H9 (cell line): ENCODE measurements around the gene KDM5B. TPM values are rescaled to one million over a fixed set of nuclear protein-coding genes. Genes with fewer than 3 reads are reported as not detected.

Experiments
- DNase-seq: peaks from one replicate; pipeline ENCODE4 v3.0.0-alpha.2; 2017
- H2AFZ ChIP-seq: one replicate; pipeline ENCODE4 v1.6.1; 2013; ENCODE audit warnings: mild to moderate bottlenecking, low read length, control low read depth, moderate library complexity
- H2AK5ac ChIP-seq: 2 replicates; pipeline ENCODE4 v1.6.1; 2013; ENCODE audit warnings: low read length, control low read depth, mixed read lengths; ENCODE audit not compliant: insufficient read length
- H2BK120ac ChIP-seq: one replicate; pipeline ENCODE4 v1.6.1; 2013; ENCODE audit warnings: low read depth, mild to moderate bottlenecking, low read length, control low read depth, inconsistent platforms; ENCODE audit not compliant: poor library complexity, severe bottlenecking
- H2BK12ac ChIP-seq: 2 replicates; pipeline ENCODE4 v1.6.1; 2013; ENCODE audit warnings: low read length, control low read depth, mixed read lengths, low read depth; ENCODE audit not compliant: insufficient read length
- H2BK15ac ChIP-seq: 2 replicates; pipeline ENCODE4 v1.6.1; 2013; ENCODE audit warnings: low read depth, low read length, control low read depth
- H2BK20ac ChIP-seq: one replicate; pipeline ENCODE4 v1.6.1; 2013; ENCODE audit warnings: low read depth, mild to moderate bottlenecking, low read length, control low read depth, inconsistent platforms; ENCODE audit not compliant: poor library complexity, severe bottlenecking
- H2BK5ac ChIP-seq: 2 replicates; pipeline ENCODE4 v1.6.1; 2013; ENCODE audit warnings: low read length, control low read depth, mixed read lengths; ENCODE audit not compliant: insufficient read length
- H3K14ac ChIP-seq: 2 replicates; pipeline ENCODE4 v1.6.1; 2013; ENCODE audit warnings: low read length, control low read depth; ENCODE audit not compliant: insufficient read depth
- H3K18ac ChIP-seq: 2 replicates; pipeline ENCODE4 v1.6.1; 2013; ENCODE audit warnings: low read depth, mild to moderate bottlenecking, mixed read lengths, low read length, control low read depth; ENCODE audit not compliant: insufficient read length
- H3K23ac ChIP-seq: 2 replicates; pipeline ENCODE4 v1.6.1; 2013; ENCODE audit warnings: low read length, control low read depth, mixed read lengths, low read depth; ENCODE audit not compliant: insufficient read length
- H3K23me2 ChIP-seq: 2 replicates; pipeline ENCODE4 v1.6.1; 2013; ENCODE audit warnings: low read depth, mild to moderate bottlenecking, mixed read lengths, low read length, control low read depth; ENCODE audit not compliant: insufficient read length, poor library complexity, severe bottlenecking
- H3K27ac ChIP-seq: 2 replicates; pipeline ENCODE4 v1.5.1; 2013; ENCODE audit warnings: low read length, control low read depth, mixed read lengths, low read depth; ENCODE audit not compliant: insufficient read length
- H3K27me3 ChIP-seq: 2 replicates; pipeline ENCODE4 v1.6.1; 2013; ENCODE audit warnings: low read length, control low read depth, inconsistent platforms; ENCODE audit not compliant: insufficient read depth
- H3K4ac ChIP-seq: 2 replicates; pipeline ENCODE4 v1.6.1; 2013; ENCODE audit warnings: low read depth, mild to moderate bottlenecking, control low read depth, inconsistent platforms, low read length, moderate library complexity
- H3K4me1 ChIP-seq: 2 replicates; pipeline ENCODE4 v1.6.1; 2013; ENCODE audit warnings: low read length, control low read depth, inconsistent platforms; ENCODE audit not compliant: insufficient read depth
- H3K4me2 ChIP-seq: 2 replicates; pipeline ENCODE4 v1.6.1; 2013; ENCODE audit warnings: low read length, control low read depth, mixed read lengths; ENCODE audit not compliant: insufficient read length, insufficient read depth
- H3K56ac ChIP-seq: 2 replicates; pipeline ENCODE4 v1.6.1; 2013; ENCODE audit warnings: low read depth, mild to moderate bottlenecking, mixed read lengths, low read length, control low read depth; ENCODE audit not compliant: insufficient read length
- H3K79me1 ChIP-seq: 2 replicates; pipeline ENCODE4 v1.6.1; 2013; ENCODE audit warnings: low read depth, mild to moderate bottlenecking, moderate library complexity, low read length, control low read depth, inconsistent platforms; ENCODE audit not compliant: insufficient read depth, poor library complexity, severe bottlenecking
- H3K79me2 ChIP-seq: 2 replicates; pipeline ENCODE4 v1.6.1; 2013; ENCODE audit warnings: low read length, control low read depth, inconsistent platforms; ENCODE audit not compliant: insufficient read depth
- H3K9ac ChIP-seq: 2 replicates; pipeline ENCODE4 v1.6.1; 2013; ENCODE audit warnings: low read length, control low read depth, mixed read lengths; ENCODE audit not compliant: insufficient read length; ENCODE audit errors: extremely low read depth
- H3K9me3 ChIP-seq: one replicate; pipeline ENCODE4 v1.6.1; 2013; ENCODE audit warnings: low read depth, low read length, inconsistent platforms; ENCODE audit not compliant: control insufficient read depth
- H3T11ph ChIP-seq: one replicate; pipeline ENCODE4 v1.6.1; 2013; ENCODE audit warnings: mild to moderate bottlenecking, low read length, control low read depth, inconsistent platforms
- H4K20me1 ChIP-seq: one replicate; pipeline ENCODE4 v1.6.1; 2013; ENCODE audit not compliant: control insufficient read depth, insufficient read length, insufficient read depth
- H4K5ac ChIP-seq: 2 replicates; pipeline ENCODE4 v1.6.1; 2013; ENCODE audit warnings: low read depth, mild to moderate bottlenecking, mixed read lengths, low read length, control low read depth; ENCODE audit not compliant: insufficient read length
- H4K8ac ChIP-seq: replicated peaks from 2 replicates; pipeline ENCODE4 v1.6.1; 2013; ENCODE audit warnings: low read length, control low read depth, mixed read lengths, low read depth; ENCODE audit not compliant: insufficient read length
- H4K91ac ChIP-seq: 2 replicates; pipeline ENCODE4 v1.6.1; 2013; ENCODE audit warnings: low read depth, mild to moderate bottlenecking, moderate library complexity, mixed read lengths, low read length, control low read depth; ENCODE audit not compliant: insufficient read length
- H3K27ac Mint-ChIP-seq, 3 experiments: 2 replicates in 2 of 3; 3 replicates in 1 of 3; pipeline ENCODE4 v1.8.0; 2020 to 2021; ENCODE audit warnings: mixed read lengths in 3 of 3, mild to moderate bottlenecking in 1 of 3, moderate library complexity in 1 of 3
- H3K27me3 Mint-ChIP-seq: 2 replicates; pipeline ENCODE4 v1.8.0; 2021; ENCODE audit warnings: low read depth, mild to moderate bottlenecking, moderate library complexity, mixed read lengths
- H3K36me3 Mint-ChIP-seq, 3 experiments: 2 replicates in 2 of 3; 3 replicates in 1 of 3; pipeline ENCODE4 v1.8.0; 2020 to 2021; ENCODE audit warnings: low read depth in 3 of 3, mixed read lengths in 3 of 3; ENCODE audit not compliant: insufficient read depth in 1 of 3
- H3K4me1 Mint-ChIP-seq, 2 experiments: 2 replicates each; pipeline ENCODE4 v1.8.0; 2020; ENCODE audit warnings: mixed read lengths in 2 of 2
- H3K4me3 Mint-ChIP-seq, 2 experiments: 2 replicates in 1 of 2; 3 replicates in 1 of 2; pipeline ENCODE4 v1.8.0; 2020 to 2021; ENCODE audit warnings: mild to moderate bottlenecking in 2 of 2, mixed read lengths in 2 of 2, moderate library complexity in 1 of 2
- H3K9me3 Mint-ChIP-seq, 2 experiments: 2 replicates in 1 of 2; 3 replicates in 1 of 2; pipeline ENCODE4 v1.8.0; 2020; ENCODE audit warnings: mild to moderate bottlenecking in 2 of 2, mixed read lengths in 2 of 2, moderate library complexity in 1 of 2
- WGBS: extraction: QIAGEN DNeasy Blood & Tissue Kit; methylation state at CpG from one replicate; pipeline ENCODE4 v1.1.7; 2013; ENCODE audit warnings: missing lambda C conversion rate, low lambda C conversion rate, mixed read lengths; ENCODE audit not compliant: insufficient read length; ENCODE audit errors: extremely low coverage; 5-methylcytosine and 5-hydroxymethylcytosine counted together
- total RNA-seq: library from RNA; stranded (reverse); gene quantifications from 2 replicates; pipeline ENCODE4 v1.2.1, GENCODE V29; 2021
- TF ChIP-seq, protein P1 (sequence below): fragments of 200-600 bp; sonication (generic); conservative IDR thresholded peaks from 3 replicates; pipeline ENCODE4 v1.8.0; 2021; ENCODE audit warnings: antibody characterized with exemption, mild to moderate bottlenecking

The KDM5B gene
- total RNA-seq, 1 experiment from 2014 or later, result 210 TPM

DNA sequence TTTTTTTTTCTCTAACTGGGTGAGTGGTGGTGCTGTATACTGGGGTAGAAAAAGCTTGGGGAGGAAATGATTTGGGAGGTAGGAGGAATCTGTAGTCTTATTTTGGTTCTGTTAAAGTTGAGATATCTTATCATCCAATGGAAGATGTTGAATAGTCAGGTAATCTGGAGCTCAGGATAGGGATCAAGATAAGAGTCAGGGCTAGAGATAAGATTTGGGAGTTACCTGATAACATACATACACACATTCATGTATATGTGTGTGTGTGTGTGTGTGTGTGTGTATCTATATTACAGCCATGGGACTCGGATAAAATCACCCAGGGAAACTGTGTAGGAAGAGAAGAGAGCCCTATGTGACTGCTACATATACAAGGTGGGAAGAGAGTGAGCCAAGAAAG lies 10.6 kb upstream of the KDM5B start:
- H2AK5ac ChIP-seq, result no peak overlapping the region
- no peak overlapping the region for H2BK15ac ChIP-seq
- H2BK5ac ChIP-seq, result no peak overlapping the region
- Mint-ChIP-seq H3K9me3 (no peaks in the 10 kb centered on the region), H3K27ac (no peak overlapping the region), H3K4me3 (no peak overlapping the region), H3K4me1 (peaks cover 4 to 6% of the 10 kb centered on the region in 2 experiments; a peak in 3 of 4 replicates), H3K27me3 (peaks cover 9% of the 10 kb centered on the region), H3K36me3 (no peaks in the 10 kb centered on the region; a peak in 1 of 7 replicates)
- H4K20me1 ChIP-seq, result no peaks in the 10 kb centered on the region
- H3K23ac ChIP-seq, result no peak overlapping the region
- H3T11ph ChIP-seq, result no peak overlapping the region
- H3K79me2 ChIP-seq, result no peaks in the 10 kb centered on the region
- H3K4me1 ChIP-seq, result no peaks in the 10 kb centered on the region; the same call in 1 of the 2 replicates
- H3K4ac ChIP-seq, result no peak overlapping the region
- H3K9ac ChIP-seq, result no peak overlapping the region
- no peak overlapping the region for H4K5ac ChIP-seq
- H3K56ac ChIP-seq, result no peak overlapping the region
- no peak overlapping the region for H2BK20ac ChIP-seq
- no peak overlapping the region for H4K8ac ChIP-seq
- H3K23me2 ChIP-seq, result no peaks in the 10 kb centered on the region
- no peak overlapping the region for H3K18ac ChIP-seq
- no peak overlapping the region for H4K91ac ChIP-seq
- no peaks in the 10 kb centered on the region for H3K9me3 ChIP-seq
- no peaks in the 10 kb centered on the region for H3K27me3 ChIP-seq
- H2BK12ac ChIP-seq, result no peak overlapping the region
- H3K14ac ChIP-seq, result no peak overlapping the region
- no peak overlapping the region for H2BK120ac ChIP-seq
- TF ChIP-seq, protein P1, sequence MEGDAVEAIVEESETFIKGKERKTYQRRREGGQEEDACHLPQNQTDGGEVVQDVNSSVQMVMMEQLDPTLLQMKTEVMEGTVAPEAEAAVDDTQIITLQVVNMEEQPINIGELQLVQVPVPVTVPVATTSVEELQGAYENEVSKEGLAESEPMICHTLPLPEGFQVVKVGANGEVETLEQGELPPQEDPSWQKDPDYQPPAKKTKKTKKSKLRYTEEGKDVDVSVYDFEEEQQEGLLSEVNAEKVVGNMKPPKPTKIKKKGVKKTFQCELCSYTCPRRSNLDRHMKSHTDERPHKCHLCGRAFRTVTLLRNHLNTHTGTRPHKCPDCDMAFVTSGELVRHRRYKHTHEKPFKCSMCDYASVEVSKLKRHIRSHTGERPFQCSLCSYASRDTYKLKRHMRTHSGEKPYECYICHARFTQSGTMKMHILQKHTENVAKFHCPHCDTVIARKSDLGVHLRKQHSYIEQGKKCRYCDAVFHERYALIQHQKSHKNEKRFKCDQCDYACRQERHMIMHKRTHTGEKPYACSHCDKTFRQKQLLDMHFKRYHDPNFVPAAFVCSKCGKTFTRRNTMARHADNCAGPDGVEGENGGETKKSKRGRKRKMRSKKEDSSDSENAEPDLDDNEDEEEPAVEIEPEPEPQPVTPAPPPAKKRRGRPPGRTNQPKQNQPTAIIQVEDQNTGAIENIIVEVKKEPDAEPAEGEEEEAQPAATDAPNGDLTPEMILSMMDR, result no peak
- no CpG with 5 or more reads among the region's 1 CpG for WGBS
- DNase-seq, result no peak
- H3K79me1 ChIP-seq, result no peaks in the 10 kb centered on the region
- no peak overlapping the region for H3K27ac ChIP-seq
- no peak overlapping the region for H3K4me2 ChIP-seq
- no peak overlapping the region for H2AFZ ChIP-seq
